ENCODE data around the gene IL12RB2. TPM values are rescaled to one million over a fixed set of nuclear protein-coding genes. Genes with fewer than 3 reads are reported as not detected.

The IL12RB2 gene
- total RNA-seq, 1 donor from 2014 or later: 3.1 TPM

- H3K4me1 ChIP-seq (ENCODE audit: control insufficient read depth in 3 of 3, insufficient read depth in 3 of 3, low read length in 3 of 3): peaks cover 8 to 22% (median 14%) of the 10 kb centered on the region in 3 donors
- H3K27ac ChIP-seq (ENCODE audit: low read depth, low read length): peak overlapping the region; percentile 36
- H3K9me3 ChIP-seq (ENCODE audit: control insufficient read depth in 3 of 3, low read length in 3 of 3): no peaks in the 10 kb centered on the region
- H3K27me3 ChIP-seq (ENCODE audit: control insufficient read depth in 3 of 3, insufficient read depth in 3 of 3, low read length in 3 of 3): no peaks in the 10 kb centered on the region
- H3K9ac ChIP-seq (ENCODE audit: low read depth in 1 of 3, low read length in 3 of 3): no peak overlapping the region
- no peaks in the 10 kb centered on the region for H3K36me3 ChIP-seq (ENCODE audit: control insufficient read depth in 3 of 3, insufficient read depth in 3 of 3, low read length in 3 of 3)
- no peak overlapping the region for H3K4me3 ChIP-seq (ENCODE audit: low read length in 3 of 3)
Measured at GRCh38 chr1:67312615-67313014, 4.9 kb downstream of the IL12RB2 start.

- H3K9me3 ChIP-seq (ENCODE audit: control insufficient read depth in 3 of 3, low read length in 3 of 3): no peaks in the 10 kb centered on the region
- peak overlapping the region; percentile 34 for H3K27ac ChIP-seq (ENCODE audit: low read depth, low read length)
- no peaks in the 10 kb centered on the region for H3K27me3 ChIP-seq (ENCODE audit: control insufficient read depth in 3 of 3, insufficient read depth in 3 of 3, low read length in 3 of 3)
- H3K9ac ChIP-seq (ENCODE audit: low read depth in 1 of 3, low read length in 3 of 3): no peak overlapping the region
- H3K36me3 ChIP-seq (ENCODE audit: control insufficient read depth in 3 of 3, insufficient read depth in 3 of 3, low read length in 3 of 3): no peaks in the 10 kb centered on the region
- peaks cover 6 to 29% (median 16%) of the 10 kb centered on the region in 3 donors for H3K4me1 ChIP-seq (ENCODE audit: control insufficient read depth in 3 of 3, insufficient read depth in 3 of 3, low read length in 3 of 3)
- H3K4me3 ChIP-seq (ENCODE audit: low read length in 3 of 3): no peak overlapping the region
Measured at GRCh38 chr1:67313934-67314671, 6.4 kb downstream of the IL12RB2 start.

- Histone ChIP-seq H3K36me3 (ENCODE audit: control insufficient read depth in 3 of 3, insufficient read depth in 3 of 3, low read length in 3 of 3) (no peaks in the 10 kb centered on the region), H3K9me3 (ENCODE audit: control insufficient read depth in 3 of 3, low read length in 3 of 3) (no peaks in the 10 kb centered on the region), H3K4me3 (ENCODE audit: low read length in 3 of 3) (no peak overlapping the region), H3K4me1 (ENCODE audit: control insufficient read depth in 3 of 3, insufficient read depth in 3 of 3, low read length in 3 of 3) (peaks cover 6 to 29% (median 16%) of the 10 kb centered on the region in 3 donors), H3K9ac (ENCODE audit: low read depth in 1 of 3, low read length in 3 of 3) (no peak overlapping the region), H3K27ac (ENCODE audit: low read depth, low read length) (peak overlapping the region; percentile 34), H3K27me3 (ENCODE audit: control insufficient read depth in 3 of 3, insufficient read depth in 3 of 3, low read length in 3 of 3) (no peaks in the 10 kb centered on the region)
Measured at GRCh38 chr1:67314696-67315095, 7.0 kb downstream of the IL12RB2 start.

- Histone ChIP-seq H3K4me3 (ENCODE audit: low read length in 3 of 3) (peak overlapping the region in 2 of 3 donors; percentile 8 to 16), H3K4me1 (ENCODE audit: control insufficient read depth in 3 of 3, insufficient read depth in 3 of 3, low read length in 3 of 3) (peaks cover 6 to 29% (median 16%) of the 10 kb centered on the region in 3 donors)
Measured at GRCh38 chr1:67316180-67316902, 8.7 kb downstream of the IL12RB2 start.

GRCh38 chr1:67316918-67317317 lies 9.2 kb downstream of the IL12RB2 start:
- no peaks in the 10 kb centered on the region for H3K27me3 ChIP-seq (ENCODE audit: control insufficient read depth in 3 of 3, insufficient read depth in 3 of 3, low read length in 3 of 3)
- no peaks in the 10 kb centered on the region for H3K9me3 ChIP-seq (ENCODE audit: control insufficient read depth in 3 of 3, low read length in 3 of 3)
- peak overlapping the region in 2 of 3 donors; percentile 8 to 16 for H3K4me3 ChIP-seq (ENCODE audit: low read length in 3 of 3)

More at GRCh38 chr1:67316180-67316902, 8.7 kb downstream of the IL12RB2 start:
- H3K27ac ChIP-seq (ENCODE audit: low read depth, low read length): peak overlapping the region; percentile 73
- H3K9me3 ChIP-seq (ENCODE audit: control insufficient read depth in 3 of 3, low read length in 3 of 3): no peaks in the 10 kb centered on the region
- no peaks in the 10 kb centered on the region for H3K27me3 ChIP-seq (ENCODE audit: control insufficient read depth in 3 of 3, insufficient read depth in 3 of 3, low read length in 3 of 3)
- peak overlapping the region in 1 of 3 donors; percentile 58 for H3K9ac ChIP-seq (ENCODE audit: low read depth in 1 of 3, low read length in 3 of 3)
- H3K36me3 ChIP-seq (ENCODE audit: control insufficient read depth in 3 of 3, insufficient read depth in 3 of 3, low read length in 3 of 3): no peaks in the 10 kb centered on the region

GRCh38 chr1:67317803-67318202 lies 10.1 kb downstream of the IL12RB2 start:
- Histone ChIP-seq H3K9ac (ENCODE audit: low read depth in 1 of 3, low read length in 3 of 3) (no peak overlapping the region), H3K36me3 (ENCODE audit: control insufficient read depth in 3 of 3, insufficient read depth in 3 of 3, low read length in 3 of 3) (no peaks in the 10 kb centered on the region), H3K27ac (ENCODE audit: low read depth, low read length) (peak overlapping the region; percentile 73), H3K9me3 (ENCODE audit: control insufficient read depth in 3 of 3, low read length in 3 of 3) (no peaks in the 10 kb centered on the region), H3K4me3 (ENCODE audit: low read length in 3 of 3) (no peak overlapping the region), H3K4me1 (ENCODE audit: control insufficient read depth in 3 of 3, insufficient read depth in 3 of 3, low read length in 3 of 3) (peaks cover 6 to 25% (median 12%) of the 10 kb centered on the region in 3 donors), H3K27me3 (ENCODE audit: control insufficient read depth in 3 of 3, insufficient read depth in 3 of 3, low read length in 3 of 3) (no peaks in the 10 kb centered on the region)

More at GRCh38 chr1:67316918-67317317, 9.2 kb downstream of the IL12RB2 start:
- Histone ChIP-seq H3K27ac (ENCODE audit: low read depth, low read length) (peak overlapping the region; percentile 73), H3K9ac (ENCODE audit: low read depth in 1 of 3, low read length in 3 of 3) (peak overlapping the region in 1 of 3 donors; percentile 58), H3K4me1 (ENCODE audit: control insufficient read depth in 3 of 3, insufficient read depth in 3 of 3, low read length in 3 of 3) (peaks cover 6 to 28% (median 14%) of the 10 kb centered on the region in 3 donors), H3K36me3 (ENCODE audit: control insufficient read depth in 3 of 3, insufficient read depth in 3 of 3, low read length in 3 of 3) (no peaks in the 10 kb centered on the region)

GRCh38 chr1:67322442-67322841 lies 14.8 kb downstream of the IL12RB2 start:
- no peaks in the 10 kb centered on the region for H3K9me3 ChIP-seq (ENCODE audit: control insufficient read depth in 3 of 3, low read length in 3 of 3)
- H3K27me3 ChIP-seq (ENCODE audit: control insufficient read depth in 3 of 3, insufficient read depth in 3 of 3, low read length in 3 of 3): no peaks in the 10 kb centered on the region
- no peak overlapping the region for H3K9ac ChIP-seq (ENCODE audit: low read depth in 1 of 3, low read length in 3 of 3)
- H3K27ac ChIP-seq (ENCODE audit: low read depth, low read length): no peak overlapping the region
- no peak overlapping the region for H3K4me3 ChIP-seq (ENCODE audit: low read length in 3 of 3)
- H3K36me3 ChIP-seq (ENCODE audit: control insufficient read depth in 3 of 3, insufficient read depth in 3 of 3, low read length in 3 of 3): peaks cover 0 to 7% (median 0%) of the 10 kb centered on the region in 3 donors
- peaks cover 0 to 9% (median 3%) of the 10 kb centered on the region in 3 donors for H3K4me1 ChIP-seq (ENCODE audit: control insufficient read depth in 3 of 3, insufficient read depth in 3 of 3, low read length in 3 of 3)

GRCh38 chr1:67323087-67323486 lies 15.4 kb downstream of the IL12RB2 start:
- H3K4me1 ChIP-seq (ENCODE audit: control insufficient read depth in 3 of 3, insufficient read depth in 3 of 3, low read length in 3 of 3): peaks cover 0 to 3% (median 2%) of the 10 kb centered on the region in 3 donors
- no peak overlapping the region for H3K4me3 ChIP-seq (ENCODE audit: low read length in 3 of 3)
- no peak overlapping the region for H3K27ac ChIP-seq (ENCODE audit: low read depth, low read length)
- no peaks in the 10 kb centered on the region for H3K27me3 ChIP-seq (ENCODE audit: control insufficient read depth in 3 of 3, insufficient read depth in 3 of 3, low read length in 3 of 3)
- no peaks in the 10 kb centered on the region for H3K9me3 ChIP-seq (ENCODE audit: control insufficient read depth in 3 of 3, low read length in 3 of 3)
- peaks cover 0 to 7% (median 0%) of the 10 kb centered on the region in 3 donors for H3K36me3 ChIP-seq (ENCODE audit: control insufficient read depth in 3 of 3, insufficient read depth in 3 of 3, low read length in 3 of 3)
- H3K9ac ChIP-seq (ENCODE audit: low read depth in 1 of 3, low read length in 3 of 3): no peak overlapping the region

GRCh38 chr1:67324068-67324467 lies 16.4 kb downstream of the IL12RB2 start:
- Histone ChIP-seq H3K9me3 (ENCODE audit: control insufficient read depth in 3 of 3, low read length in 3 of 3) (no peaks in the 10 kb centered on the region), H3K27me3 (ENCODE audit: control insufficient read depth in 3 of 3, insufficient read depth in 3 of 3, low read length in 3 of 3) (no peaks in the 10 kb centered on the region), H3K4me1 (ENCODE audit: control insufficient read depth in 3 of 3, insufficient read depth in 3 of 3, low read length in 3 of 3) (peaks cover 0 to 3% (median 0%) of the 10 kb centered on the region in 3 donors), H3K27ac (ENCODE audit: low read depth, low read length) (no peak overlapping the region), H3K9ac (ENCODE audit: low read depth in 1 of 3, low read length in 3 of 3) (no peak overlapping the region), H3K4me3 (ENCODE audit: low read length in 3 of 3) (no peak overlapping the region), H3K36me3 (ENCODE audit: control insufficient read depth in 3 of 3, insufficient read depth in 3 of 3, low read length in 3 of 3) (peaks cover 0 to 7% (median 0%) of the 10 kb centered on the region in 3 donors)

All from skeletal muscle tissue (tissue), 4 donors.